DND-41 (cell line): ENCODE results near the gene RBPJL.

Source experiments
- ATAC-seq: fragments of 200-7000 bp; cut with Tn5 transposase; 3 replicates; pipeline ENCODE4 v1.9.1; 2021; ENCODE audit warnings: low read depth; ENCODE audit not compliant: insufficient read depth
- DNase-seq: peaks from one replicate; pipeline ENCODE4 v3.0.0-alpha.2; 2020
- H2AFZ ChIP-seq: 2 replicates; pipeline ENCODE4 v1.6.0; 2012; ENCODE audit warnings: low read depth, low read length
- H3K27ac ChIP-seq: 2 replicates; pipeline ENCODE4 v1.5.1; 2012; ENCODE audit warnings: low read length, inconsistent platforms
- H3K27me3 ChIP-seq: fragments of 200-600 bp; sonication (generic); 2 replicates; pipeline ENCODE4 v1.6.0; 2012; ENCODE audit warnings: low read length, mild to moderate bottlenecking, inconsistent platforms; ENCODE audit not compliant: insufficient read depth, poor library complexity
- H3K36me3 ChIP-seq: 2 replicates; pipeline ENCODE4 v1.5.1; 2012; ENCODE audit warnings: low read length, inconsistent platforms; ENCODE audit not compliant: insufficient read depth
- H3K4me1 ChIP-seq: 2 replicates; pipeline ENCODE4 v1.5.1; 2012; ENCODE audit warnings: mild to moderate bottlenecking, low read length; ENCODE audit not compliant: insufficient read depth
- H3K4me2 ChIP-seq: 2 replicates; pipeline ENCODE4 v1.6.0; 2012; ENCODE audit warnings: mild to moderate bottlenecking, moderate library complexity, low read length, inconsistent platforms; ENCODE audit not compliant: insufficient read depth
- H3K4me3 ChIP-seq, 2 experiments: fragments of 200-600 bp in 1 of 2; shearing (Covaris generic) in 1 of 2; 2 replicates each; pipeline ENCODE4 v1.5.1; 2012 to 2016; ENCODE audit warnings: inconsistent platforms in 2 of 2, low read length in 2 of 2, mild to moderate bottlenecking in 2 of 2, low read depth in 1 of 2, moderate library complexity in 1 of 2
- H3K79me2 ChIP-seq: 2 replicates; pipeline ENCODE4 v1.6.0; 2012; ENCODE audit warnings: low read length, inconsistent platforms; ENCODE audit not compliant: insufficient read depth
- H3K9ac ChIP-seq: 2 replicates; pipeline ENCODE4 v1.6.0; 2012; ENCODE audit warnings: low read depth, mild to moderate bottlenecking, inconsistent platforms, low read length, moderate library complexity
- H3K9me3 ChIP-seq: 2 replicates; pipeline ENCODE4 v1.5.1; 2012; ENCODE audit warnings: low read length, moderate library complexity, mild to moderate bottlenecking, inconsistent platforms; ENCODE audit not compliant: insufficient read depth, severe bottlenecking
- H4K20me1 ChIP-seq: 2 replicates; pipeline ENCODE4 v1.6.0; 2012; ENCODE audit warnings: low read length; ENCODE audit not compliant: insufficient read depth
- EZH2 ChIP-seq: IDR thresholded peaks from 3 replicates; pipeline ENCODE4 v1.6.1; 2012; ENCODE audit warnings: borderline replicate concordance, low read depth, mild to moderate bottlenecking, moderate library complexity, low read length, inconsistent platforms; ENCODE audit not compliant: severe bottlenecking
- TF ChIP-seq, protein P1 (sequence below): IDR thresholded peaks from 2 replicates; pipeline ENCODE4 v1.5.1; 2012; ENCODE audit warnings: borderline replicate concordance, low read length, moderate library complexity, mild to moderate bottlenecking; ENCODE audit not compliant: poor library complexity, severe bottlenecking; ENCODE audit errors: extremely low read depth

The RBPJL gene

DNA sequence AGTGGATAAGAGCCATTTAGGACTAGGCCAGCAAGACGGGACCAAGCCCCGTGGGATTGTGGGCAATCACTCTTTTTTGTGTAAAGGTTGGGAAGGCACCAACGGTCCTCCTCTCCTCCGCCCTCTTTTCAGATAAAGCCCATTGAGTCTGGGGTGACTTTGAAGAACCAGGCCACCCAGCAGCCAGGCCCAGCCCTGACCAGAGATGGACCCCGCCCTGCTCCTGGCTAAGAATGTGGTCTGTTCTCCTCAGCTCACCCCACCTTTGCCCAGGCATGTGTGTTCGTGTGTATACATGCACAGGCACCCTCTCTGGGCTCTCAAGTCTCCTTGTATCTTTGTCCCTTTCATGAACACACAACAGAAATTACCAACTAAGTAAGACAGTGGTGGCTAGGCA, 32.4 kb downstream of the RBPJL start:
- no peaks in the 10 kb centered on the region for H3K79me2 ChIP-seq
- peaks cover 50% of the 10 kb centered on the region for H3K27me3 ChIP-seq
- no peaks in the 10 kb centered on the region for H3K36me3 ChIP-seq
- H3K9ac ChIP-seq = no peak overlapping the region
- H3K4me2 ChIP-seq = no peak overlapping the region
- ATAC-seq = no peak
- no peak overlapping the region for H2AFZ ChIP-seq
- H4K20me1 ChIP-seq = no peaks in the 10 kb centered on the region
- no peaks in the 10 kb centered on the region for H3K4me1 ChIP-seq
- no peak for DNase-seq
- H3K4me3 ChIP-seq = no peak overlapping the region
- H3K9me3 ChIP-seq = no peaks in the 10 kb centered on the region
- TF ChIP-seq EZH2 = no peak
- TF ChIP-seq, protein P1, sequence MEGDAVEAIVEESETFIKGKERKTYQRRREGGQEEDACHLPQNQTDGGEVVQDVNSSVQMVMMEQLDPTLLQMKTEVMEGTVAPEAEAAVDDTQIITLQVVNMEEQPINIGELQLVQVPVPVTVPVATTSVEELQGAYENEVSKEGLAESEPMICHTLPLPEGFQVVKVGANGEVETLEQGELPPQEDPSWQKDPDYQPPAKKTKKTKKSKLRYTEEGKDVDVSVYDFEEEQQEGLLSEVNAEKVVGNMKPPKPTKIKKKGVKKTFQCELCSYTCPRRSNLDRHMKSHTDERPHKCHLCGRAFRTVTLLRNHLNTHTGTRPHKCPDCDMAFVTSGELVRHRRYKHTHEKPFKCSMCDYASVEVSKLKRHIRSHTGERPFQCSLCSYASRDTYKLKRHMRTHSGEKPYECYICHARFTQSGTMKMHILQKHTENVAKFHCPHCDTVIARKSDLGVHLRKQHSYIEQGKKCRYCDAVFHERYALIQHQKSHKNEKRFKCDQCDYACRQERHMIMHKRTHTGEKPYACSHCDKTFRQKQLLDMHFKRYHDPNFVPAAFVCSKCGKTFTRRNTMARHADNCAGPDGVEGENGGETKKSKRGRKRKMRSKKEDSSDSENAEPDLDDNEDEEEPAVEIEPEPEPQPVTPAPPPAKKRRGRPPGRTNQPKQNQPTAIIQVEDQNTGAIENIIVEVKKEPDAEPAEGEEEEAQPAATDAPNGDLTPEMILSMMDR = no peak
- no peak overlapping the region for H3K27ac ChIP-seq

DNA sequence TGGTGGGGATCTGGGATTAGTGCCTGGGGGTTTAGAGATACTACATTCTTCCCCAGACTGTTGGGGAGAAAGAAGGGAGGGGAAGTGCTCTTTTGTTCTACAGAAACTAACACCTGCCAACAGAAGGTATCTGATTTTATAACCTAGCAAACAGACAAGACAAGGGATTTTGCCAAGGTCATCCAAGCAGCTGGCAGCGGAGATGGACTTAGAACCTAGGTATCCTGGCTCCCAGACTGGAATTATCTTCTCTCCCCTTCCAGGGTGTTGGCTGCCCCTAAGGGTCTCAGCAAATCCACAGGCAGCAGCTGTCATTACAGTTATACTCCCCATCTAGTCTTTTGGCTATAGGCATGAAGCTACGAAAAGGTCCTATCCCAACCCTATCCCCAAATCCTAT, 33.2 kb downstream of the RBPJL start:
- no peak overlapping the region for H3K4me3 ChIP-seq
- H4K20me1 ChIP-seq = no peaks in the 10 kb centered on the region
- H3K36me3 ChIP-seq = no peaks in the 10 kb centered on the region
- H3K4me2 ChIP-seq = no peak overlapping the region
- no peak for DNase-seq
- ATAC-seq = no peak
- TF ChIP-seq EZH2 = no peak
- TF ChIP-seq, protein P1 = no peak
- H3K9me3 ChIP-seq = no peaks in the 10 kb centered on the region
- H3K27me3 ChIP-seq = peaks cover 53% of the 10 kb centered on the region
- H2AFZ ChIP-seq = no peak overlapping the region
- H3K79me2 ChIP-seq = no peaks in the 10 kb centered on the region
- H3K27ac ChIP-seq = no peak overlapping the region
- no peak overlapping the region for H3K9ac ChIP-seq
- no peaks in the 10 kb centered on the region for H3K4me1 ChIP-seq

DNA sequence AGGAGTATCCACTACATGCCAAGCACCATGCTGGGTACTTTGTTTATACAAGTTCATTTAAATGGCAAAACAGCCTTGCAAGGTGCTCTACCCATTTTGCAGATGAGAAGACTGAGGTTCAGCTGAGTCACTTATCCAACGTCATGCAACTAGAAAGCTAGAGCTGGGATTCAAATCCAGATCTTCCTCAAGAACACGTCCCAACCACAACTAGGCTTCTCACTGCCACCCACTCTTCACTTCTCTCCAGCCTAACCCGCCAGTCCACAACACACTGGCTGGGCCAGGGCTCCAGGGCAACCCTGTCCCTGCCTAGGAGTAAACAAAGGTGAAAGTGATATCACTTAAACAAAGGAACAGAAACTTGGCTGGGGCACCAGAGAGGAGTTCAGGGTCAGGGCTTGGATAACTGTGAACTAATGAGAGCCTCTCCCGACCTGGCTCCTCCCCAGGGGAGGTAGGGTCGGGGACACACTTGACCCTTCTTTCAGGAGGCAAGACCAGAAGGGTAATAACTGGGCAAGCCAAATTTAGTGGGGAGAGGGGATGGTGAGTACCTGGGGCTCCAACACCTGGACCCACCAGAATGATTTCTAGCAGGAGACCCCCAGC, 33.7 kb downstream of the RBPJL start:
- no peak overlapping the region for H3K4me3 ChIP-seq
- no peak overlapping the region for H3K9ac ChIP-seq
- TF ChIP-seq, protein P1 = no peak
- TF ChIP-seq EZH2 = no peak
- DNase-seq (no peak), ATAC-seq (no peak)
- H3K27me3 ChIP-seq = peaks cover 57% of the 10 kb centered on the region
- no peak overlapping the region for H3K27ac ChIP-seq
- H3K4me1 ChIP-seq = no peaks in the 10 kb centered on the region
- no peaks in the 10 kb centered on the region for H4K20me1 ChIP-seq
- H3K4me2 ChIP-seq = no peak overlapping the region
- H2AFZ ChIP-seq = no peak overlapping the region
- H3K79me2 ChIP-seq = no peaks in the 10 kb centered on the region
- H3K9me3 ChIP-seq = no peaks in the 10 kb centered on the region
- H3K36me3 ChIP-seq = no peaks in the 10 kb centered on the region

DNA sequence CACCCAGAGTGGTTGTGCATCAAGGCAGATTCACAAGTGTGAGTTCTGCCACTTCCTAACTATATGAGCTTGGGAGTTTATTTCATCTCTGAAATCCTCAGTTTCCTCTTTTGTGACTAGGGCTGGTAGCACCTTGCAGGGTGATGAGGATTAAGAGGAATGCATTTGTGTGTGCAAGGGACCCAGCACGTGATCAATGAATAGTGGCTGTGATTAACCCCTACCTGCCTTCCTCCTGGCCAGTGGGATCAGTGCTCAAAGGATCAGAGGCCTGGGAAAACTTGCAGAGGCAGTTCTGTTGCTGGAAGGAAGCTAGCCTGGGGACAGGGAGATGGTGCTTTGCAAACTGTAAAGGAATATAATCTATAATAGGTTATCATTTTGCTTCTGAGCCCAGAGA, 34.3 kb downstream of the RBPJL start:
- no peak for TF ChIP-seq EZH2
- TF ChIP-seq, protein P1 = no peak
- DNase-seq (no peak), ATAC-seq (no peak)
- 0 out of 2 replicates have a peak, but pooled peaks cover 2% of the 10 kb centered on the region for H4K20me1 ChIP-seq
- no peaks in the 10 kb centered on the region for H3K4me1 ChIP-seq
- no peaks in the 10 kb centered on the region for H3K79me2 ChIP-seq
- H3K4me2 ChIP-seq = no peak overlapping the region
- no peak overlapping the region for H3K9ac ChIP-seq
- peaks cover 62% of the 10 kb centered on the region for H3K27me3 ChIP-seq
- H3K36me3 ChIP-seq = no peaks in the 10 kb centered on the region
- H3K4me3 ChIP-seq = no peak overlapping the region
- H3K27ac ChIP-seq = no peak overlapping the region
- no peak overlapping the region for H2AFZ ChIP-seq
- no peaks in the 10 kb centered on the region for H3K9me3 ChIP-seq
